ENCODE data around the gene RNF225.
A peak's percentile ranks its signal among the peaks of the same experiment; 100 is the strongest.
"Not testable (repeated sequence)": the region's sequence is repeated elsewhere in the genome, so short reads cannot be mapped to it uniquely, and the experiment has no call there.

RNF225 gene

GRCh38 chr19:58409010-58409790 is 13.7 kb downstream of the RNF225 start:
- DNase-seq = peak; percentile 18

- DNase-seq = no peak
Observed at GRCh38 chr19:58416604-58417003, 21.1 kb downstream of the RNF225 start.

- DNase-seq = no peak
Observed at GRCh38 chr19:58417071-58417470, 21.6 kb downstream of the RNF225 start.

- DNase-seq = no peak
Observed at GRCh38 chr19:58428617-58429016, 33.2 kb downstream of the RNF225 start.

DNA sequence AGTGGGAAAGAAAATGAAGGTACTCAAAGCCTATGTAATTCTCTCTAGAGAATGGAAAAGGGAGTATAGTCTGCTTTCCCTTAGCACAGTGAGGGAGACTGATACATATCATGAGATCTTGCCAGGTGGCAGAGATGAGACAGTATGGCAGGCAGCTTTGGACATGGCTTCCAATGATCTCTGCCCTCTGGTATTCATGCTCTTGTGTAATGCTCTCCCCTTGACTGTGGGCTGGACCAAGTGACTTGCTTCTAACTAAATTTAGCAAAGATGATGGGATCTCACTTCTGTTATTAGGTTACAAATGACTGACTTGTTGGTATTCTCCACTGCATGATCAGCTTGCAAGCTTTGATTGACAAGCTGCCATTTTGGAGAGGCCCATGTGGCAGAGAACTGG is 34.3 kb downstream of the RNF225 start:
- DNase-seq = no peak

GRCh38 chr19:58434217-58434616 is 38.8 kb downstream of the RNF225 start:
- no peak for DNase-seq

- peak; percentile 91 for DNase-seq
Observed at GRCh38 chr19:58439576-58440554, 44.4 kb downstream of the RNF225 start, which contains the start of gene ZNF132. TSS of gene ZNF132 (minus strand) at chr19:58440153. CDS start at chr19:58439821, 332 bp downstream.

DNA sequence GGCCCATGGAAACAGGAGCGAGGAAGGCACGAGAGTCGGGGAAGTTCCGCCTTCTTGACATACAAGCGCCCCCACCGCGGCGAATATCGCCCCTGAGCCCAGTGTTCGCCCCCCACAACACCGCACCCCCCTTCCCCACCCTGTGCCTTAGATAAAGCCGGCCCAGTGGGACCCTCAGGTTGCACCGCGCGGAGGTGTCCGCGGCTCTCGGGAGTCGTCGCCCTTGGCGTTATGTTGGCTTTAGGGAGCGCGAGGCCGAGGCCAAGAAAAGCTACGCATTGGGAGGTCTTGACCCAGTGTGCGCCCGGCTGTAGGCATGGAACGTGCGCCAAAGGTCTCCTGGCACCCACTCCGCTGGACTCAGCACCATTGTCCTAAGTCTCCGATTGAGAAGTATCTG is 45.1 kb downstream of the RNF225 start:
- DNase-seq = no peak

- DNase-seq = not testable (repeated sequence)
Observed at GRCh38 chr19:58442986-58443385, 47.5 kb downstream of the RNF225 start.

All from activated T-cell treated with anti-CD3 and anti-CD28 coated beads, Interleukin-2, amount 50 U/mL, for 1 hour (primary cell).